Measurements from ENCODE around the gene TYW3.

DNA sequence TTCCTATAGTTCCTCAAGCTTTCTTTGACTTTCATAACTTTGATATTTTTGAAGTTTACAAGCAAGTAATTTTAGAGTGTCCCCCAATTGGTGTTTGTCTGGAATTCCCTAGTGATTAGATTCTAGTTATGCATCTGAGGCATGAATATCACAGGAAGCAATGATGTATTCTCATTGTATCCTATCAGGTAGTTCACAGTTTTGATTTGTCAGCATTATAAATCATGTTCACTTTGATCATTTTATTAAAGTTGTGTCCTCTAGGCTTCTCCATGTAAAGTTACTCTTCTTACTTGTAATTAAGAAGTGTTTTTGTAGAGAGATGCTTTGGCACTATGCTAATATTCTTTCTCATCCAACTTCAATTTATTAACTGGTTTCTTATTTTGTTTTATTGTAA lies 53.0 kb downstream of the TYW3 start:
- TF ChIP-seq, protein P1, sequence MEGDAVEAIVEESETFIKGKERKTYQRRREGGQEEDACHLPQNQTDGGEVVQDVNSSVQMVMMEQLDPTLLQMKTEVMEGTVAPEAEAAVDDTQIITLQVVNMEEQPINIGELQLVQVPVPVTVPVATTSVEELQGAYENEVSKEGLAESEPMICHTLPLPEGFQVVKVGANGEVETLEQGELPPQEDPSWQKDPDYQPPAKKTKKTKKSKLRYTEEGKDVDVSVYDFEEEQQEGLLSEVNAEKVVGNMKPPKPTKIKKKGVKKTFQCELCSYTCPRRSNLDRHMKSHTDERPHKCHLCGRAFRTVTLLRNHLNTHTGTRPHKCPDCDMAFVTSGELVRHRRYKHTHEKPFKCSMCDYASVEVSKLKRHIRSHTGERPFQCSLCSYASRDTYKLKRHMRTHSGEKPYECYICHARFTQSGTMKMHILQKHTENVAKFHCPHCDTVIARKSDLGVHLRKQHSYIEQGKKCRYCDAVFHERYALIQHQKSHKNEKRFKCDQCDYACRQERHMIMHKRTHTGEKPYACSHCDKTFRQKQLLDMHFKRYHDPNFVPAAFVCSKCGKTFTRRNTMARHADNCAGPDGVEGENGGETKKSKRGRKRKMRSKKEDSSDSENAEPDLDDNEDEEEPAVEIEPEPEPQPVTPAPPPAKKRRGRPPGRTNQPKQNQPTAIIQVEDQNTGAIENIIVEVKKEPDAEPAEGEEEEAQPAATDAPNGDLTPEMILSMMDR (conservative IDR thresholded peaks at IDR 0.05; ENCODE audit: low read depth, low read length) = no peak
- no peak for TF ChIP-seq EZH2 (IDR thresholded peaks at IDR 0.05; ENCODE audit: borderline replicate concordance, low read depth, low read length, poor library complexity, severe bottlenecking)
